Small intestine (tissue), 7 donors: Measurements from ENCODE around the gene DLX4. TPM values are rescaled to one million over a fixed set of nuclear protein-coding genes. Genes with fewer than 3 reads are reported as not detected.

Source experiments
- DNase-seq, 2 donors: peaks; one replicate each; pipeline versions ENCODE4 v3.0.0 to v3.0.0-alpha.2; 2013
- FAIRE-seq: peaks from 2 replicates; lab custom pipeline; 2012; peaks lifted over from hg19 to GRCh38; lab: Jason Lieb, UNC
- H3K27ac ChIP-seq, 3 donors: one replicate each; pipeline ENCODE4 v1.5.1; 2013; ENCODE audit warnings: low read length in 2 of 3, mild to moderate bottlenecking in 2 of 3, control low read depth in 1 of 3, inconsistent platforms in 1 of 3, low read depth in 1 of 3, moderate library complexity in 1 of 3
- H3K27me3 ChIP-seq, 3 donors: one replicate each; pipeline ENCODE4 v1.6.1; 2013; ENCODE audit warnings: low read length in 3 of 3, inconsistent platforms in 1 of 3; ENCODE audit not compliant: control insufficient read depth in 3 of 3, insufficient read depth in 3 of 3
- H3K36me3 ChIP-seq, 3 donors: one replicate each; pipeline ENCODE4 v1.6.1; 2013; ENCODE audit warnings: low read length in 3 of 3, inconsistent platforms in 1 of 3, low read depth in 1 of 3, mild to moderate bottlenecking in 1 of 3, moderate library complexity in 1 of 3; ENCODE audit not compliant: control insufficient read depth in 3 of 3, insufficient read depth in 2 of 3
- H3K4me1 ChIP-seq, 3 donors: one replicate each; pipeline ENCODE4 v1.6.1; 2013; ENCODE audit warnings: low read length in 2 of 3, inconsistent platforms in 1 of 3, low read depth in 1 of 3, mild to moderate bottlenecking in 1 of 3, moderate library complexity in 1 of 3; ENCODE audit not compliant: control insufficient read depth in 3 of 3, insufficient read depth in 2 of 3
- H3K4me3 ChIP-seq, 3 donors: one replicate each; pipeline ENCODE4 v1.5.1; 2013; ENCODE audit warnings: low read length in 3 of 3, control low read depth in 1 of 3, inconsistent platforms in 1 of 3, low read depth in 1 of 3, mild to moderate bottlenecking in 1 of 3, moderate library complexity in 1 of 3
- H3K9me3 ChIP-seq, 2 donors: one replicate each; pipeline ENCODE4 v1.6.1; 2013; ENCODE audit warnings: low read depth in 1 of 2, low read length in 1 of 2; ENCODE audit not compliant: control insufficient read depth in 2 of 2, insufficient read depth in 1 of 2
- WGBS, 3 donors: extraction: QIAGEN DNeasy Blood & Tissue Kit; methylation state at CpG; one replicate each; pipeline ENCODE4 v1.1.7; 2013; 5-methylcytosine and 5-hydroxymethylcytosine counted together
- polyA plus RNA-seq, 4 donors: library from polyadenylated mRNA; stranded (reverse) in 3 of 4; unstranded in 1 of 4; fragments of 200-250 nt in 3 of 4; fragments of 120-200 nt in 1 of 4; gene quantifications; one replicate each; pipeline versions ENCODE4 v1.2.1 to v1.2.3, GENCODE V29; 2013
- donor health status: healthy with polysubstance abuse.
- donor health status: control.
- donor health status: control.
- donor health status: Bipolar disorder and iron deficiency.
- donor health status: healthy.

DLX4 gene
- polyA plus RNA-seq, 4 donors, result 1.3 to 4.0 TPM; not detected in 2

DNA sequence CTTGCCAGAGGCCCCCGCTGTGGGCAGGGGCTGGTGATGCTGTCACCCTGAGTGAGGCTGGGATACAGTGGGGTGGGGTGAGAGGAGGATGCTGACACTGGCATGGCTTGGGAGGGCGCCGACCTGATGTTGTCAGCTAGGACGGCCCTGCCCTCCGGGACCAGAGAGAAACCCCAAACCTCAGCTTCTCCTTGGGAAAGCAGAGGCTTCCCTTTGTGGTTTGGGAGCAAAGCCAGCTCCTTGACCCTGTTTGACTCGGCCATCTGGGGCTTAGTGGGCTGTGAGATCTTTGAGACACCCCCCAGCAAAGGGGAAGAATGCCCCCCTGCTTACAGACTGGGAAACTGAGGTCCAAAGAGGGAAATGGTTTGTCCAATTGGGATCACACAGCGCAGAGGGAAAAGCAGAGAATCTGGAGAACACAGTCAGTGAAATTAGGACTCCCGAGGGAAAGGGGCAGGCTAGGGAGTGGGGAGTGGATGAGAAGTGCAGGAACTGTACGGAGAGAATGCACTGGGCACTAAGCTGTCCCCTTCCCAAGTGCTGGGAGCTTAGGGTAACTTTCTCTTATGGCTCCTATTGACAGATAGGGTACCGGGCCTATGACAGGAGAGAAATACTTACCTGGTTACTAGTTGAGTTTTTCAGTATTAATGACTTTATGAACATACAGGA lies 40.7 kb upstream of the DLX4 start:
- WGBS, 3 donors, result 56 to 62% (median 56%) methylated on average over 10 of the region's 10 CpGs
- Histone ChIP-seq H3K4me1 (peaks cover 0 to 27% (median 0%) of the 10 kb centered on the region in 3 donors), H3K4me3 (no peak overlapping the region), H3K9me3 (no peaks in the 10 kb centered on the region), H3K36me3 (no peaks in the 10 kb centered on the region), H3K27me3 (peaks cover 0 to 11% (median 3%) of the 10 kb centered on the region in 3 donors), H3K27ac (no peak overlapping the region)
- DNase-seq, result no peak
- no peak for FAIRE-seq

DNA sequence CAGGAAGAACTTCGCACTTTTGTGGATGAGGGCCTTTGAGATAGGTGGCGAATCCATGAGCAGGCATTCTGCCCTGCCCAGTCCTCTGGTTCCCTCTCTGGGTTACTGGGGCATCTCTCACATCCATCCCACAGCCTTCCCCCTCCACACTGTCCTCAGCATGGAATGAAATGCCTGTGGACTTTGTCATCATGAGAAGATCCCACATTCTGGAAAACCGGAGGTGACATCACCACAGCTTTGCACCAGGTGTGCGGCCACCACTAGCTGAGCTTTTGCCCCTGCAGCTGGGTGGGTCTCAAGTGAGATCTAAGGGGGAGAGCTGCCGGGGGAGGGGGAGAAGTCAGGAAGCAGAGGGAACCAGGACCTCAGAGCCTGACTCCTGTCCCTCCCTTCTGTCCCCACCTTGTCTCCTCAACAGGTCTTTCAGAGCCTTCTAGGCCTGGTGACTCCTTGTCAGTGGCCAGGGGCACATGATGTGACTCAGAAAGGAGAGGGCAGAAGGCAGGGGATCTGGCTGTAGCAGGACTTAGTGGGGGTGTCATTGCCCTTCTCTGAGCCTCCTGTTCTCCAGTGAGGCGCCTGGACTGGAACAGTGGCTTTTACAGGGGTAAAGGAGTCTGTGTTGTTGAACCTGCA lies 40.0 kb upstream of the DLX4 start:
- no peak for FAIRE-seq
- 47 to 75% (median 63%) methylated on average over 6 of the region's 6 CpGs for WGBS, 3 donors
- peaks cover 0 to 11% (median 3%) of the 10 kb centered on the region in 3 donors for H3K27me3 ChIP-seq

DNA sequence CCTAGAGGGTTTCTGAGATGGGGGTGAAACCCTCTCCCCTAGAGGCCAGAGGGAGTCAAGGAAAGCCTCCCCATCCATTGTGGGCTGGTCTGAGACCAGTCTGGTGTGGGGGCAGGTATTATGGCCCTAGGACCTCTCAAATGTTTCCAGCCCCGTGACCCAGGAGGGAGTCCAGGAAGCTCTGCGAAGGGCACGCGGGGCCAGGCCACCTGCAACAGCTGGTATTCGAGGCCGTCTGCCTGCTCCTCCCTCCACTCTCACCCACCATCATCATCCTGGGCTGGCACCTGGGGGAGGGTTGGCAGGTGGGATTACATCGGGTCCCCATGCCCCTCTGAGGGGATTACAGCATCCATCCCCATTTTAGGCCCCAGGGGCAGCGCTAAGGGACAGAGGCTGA lies 38.1 kb upstream of the DLX4 start:
- DNase-seq, result no peak
- WGBS, 3 donors, result 83 to 87% (median 86%) methylated on average over 8 of the region's 8 CpGs
- H3K27me3 ChIP-seq, result peaks cover 0 to 11% (median 0%) of the 10 kb centered on the region in 3 donors

More for the DNA sequence above, 40.0 kb upstream of the DLX4 start:
- no peak overlapping the region for H3K27ac ChIP-seq
- DNase-seq, result peak in 1 of 2 donors; percentile 74
- H3K9me3 ChIP-seq, result no peaks in the 10 kb centered on the region
- no peaks in the 10 kb centered on the region for H3K36me3 ChIP-seq
- H3K4me1 ChIP-seq, result peaks cover 0 to 28% (median 0%) of the 10 kb centered on the region in 3 donors
- H3K4me3 ChIP-seq, result no peak overlapping the region

DNA sequence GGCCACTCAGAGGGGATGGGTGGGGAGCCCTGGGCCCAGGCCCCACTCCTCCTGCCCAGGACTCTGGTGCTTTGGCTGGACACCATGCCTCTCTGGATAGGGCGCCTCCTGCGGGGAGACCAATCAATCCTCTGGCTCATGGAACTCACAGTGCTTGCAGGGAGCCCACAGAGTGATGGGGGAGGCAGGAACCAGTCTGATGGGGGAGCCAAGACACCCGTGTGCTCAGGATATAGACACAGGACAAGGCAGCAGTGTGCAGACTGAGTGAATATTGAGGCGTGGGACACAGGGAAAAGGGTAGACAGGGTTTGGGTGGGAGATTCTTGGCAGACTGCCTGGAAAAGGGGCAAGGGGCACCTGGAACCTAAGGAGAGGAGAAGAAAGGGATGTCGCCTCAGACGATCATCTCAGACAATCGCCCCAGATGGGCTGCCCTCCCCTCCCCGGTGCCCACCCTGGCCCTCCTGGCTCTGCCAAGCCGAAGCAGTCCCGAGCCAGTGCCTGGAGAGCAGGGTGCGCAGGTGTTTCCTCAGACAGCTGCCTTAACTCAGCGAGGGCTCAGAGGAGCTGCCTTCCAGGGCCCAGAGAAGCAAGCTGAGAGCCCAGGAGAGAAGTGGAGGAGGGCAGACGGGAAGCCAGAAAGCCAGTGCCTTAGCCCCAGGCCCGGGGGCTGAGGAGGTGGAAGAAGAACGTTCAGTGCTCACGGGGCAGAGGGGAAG lies 37.4 kb upstream of the DLX4 start:
- no peak overlapping the region for H3K27ac ChIP-seq
- DNase-seq (no peak), FAIRE-seq (no peak)
- peaks cover 0 to 11% (median 0%) of the 10 kb centered on the region in 3 donors for H3K27me3 ChIP-seq
- H3K9me3 ChIP-seq, result no peaks in the 10 kb centered on the region
- 63 to 70% (median 68%) methylated on average over 15 to 16 of the region's 16 CpGs for WGBS, 3 donors
- peaks cover 0 to 36% (median 0%) of the 10 kb centered on the region in 3 donors for H3K4me1 ChIP-seq
- no peak overlapping the region for H3K4me3 ChIP-seq
- peaks cover 0 to 2% (median 0%) of the 10 kb centered on the region in 3 donors for H3K36me3 ChIP-seq

More for the DNA sequence above, 38.1 kb upstream of the DLX4 start:
- FAIRE-seq, result no peak
- no peak overlapping the region for H3K4me3 ChIP-seq
- H3K36me3 ChIP-seq, result no peaks in the 10 kb centered on the region
- no peaks in the 10 kb centered on the region for H3K9me3 ChIP-seq
- H3K4me1 ChIP-seq, result peaks cover 0 to 35% (median 0%) of the 10 kb centered on the region in 3 donors
- H3K27ac ChIP-seq, result no peak overlapping the region

- 78 to 88% (median 83%) methylated on average over 15 to 17 of the region's 17 CpGs for WGBS, 3 donors
- peaks cover 0 to 36% (median 0%) of the 10 kb centered on the region in 3 donors for H3K4me1 ChIP-seq
- no peak overlapping the region for H3K27ac ChIP-seq
- peaks cover 0 to 2% (median 0%) of the 10 kb centered on the region in 3 donors for H3K36me3 ChIP-seq
- DNase-seq (no peak), FAIRE-seq (no peak)
- no peaks in the 10 kb centered on the region for H3K9me3 ChIP-seq
- no peak overlapping the region for H3K4me3 ChIP-seq
- peaks cover 0 to 11% (median 0%) of the 10 kb centered on the region in 3 donors for H3K27me3 ChIP-seq
Observed at GRCh38 chr17:49932138-49932723, 36.8 kb upstream of the DLX4 start.

DNA sequence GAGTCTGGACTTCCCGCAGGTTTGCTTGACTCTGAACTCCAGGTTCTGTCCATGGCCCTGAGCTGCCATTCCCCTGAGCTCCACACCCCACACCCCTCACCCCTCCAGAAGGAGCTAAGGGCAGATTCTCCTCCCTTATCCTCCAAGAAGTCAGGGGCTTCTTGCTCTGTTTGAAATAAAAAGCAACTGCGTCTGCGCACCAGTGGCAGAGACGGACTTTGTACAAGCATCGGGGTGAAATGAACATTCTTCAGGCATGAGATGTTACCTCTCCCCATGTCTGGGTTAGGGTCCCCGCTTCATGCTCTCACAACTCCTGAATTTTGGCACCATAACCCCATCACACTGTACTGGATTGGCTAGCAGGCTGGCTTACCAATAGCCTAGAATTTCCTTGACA lies 36.1 kb upstream of the DLX4 start:
- no peak overlapping the region for H3K27ac ChIP-seq
- H3K27me3 ChIP-seq, result peaks cover 0 to 11% (median 0%) of the 10 kb centered on the region in 3 donors
- FAIRE-seq, result no peak
- no peak overlapping the region for H3K4me3 ChIP-seq
- peaks cover 0 to 36% (median 0%) of the 10 kb centered on the region in 3 donors for H3K4me1 ChIP-seq
- peaks cover 0 to 2% (median 0%) of the 10 kb centered on the region in 3 donors for H3K36me3 ChIP-seq
- H3K9me3 ChIP-seq, result no peaks in the 10 kb centered on the region
- 16 to 65% (median 49%) methylated on average over 6 of the region's 6 CpGs for WGBS, 3 donors
- peak in 1 of 2 donors; percentile 74 for DNase-seq

DNA sequence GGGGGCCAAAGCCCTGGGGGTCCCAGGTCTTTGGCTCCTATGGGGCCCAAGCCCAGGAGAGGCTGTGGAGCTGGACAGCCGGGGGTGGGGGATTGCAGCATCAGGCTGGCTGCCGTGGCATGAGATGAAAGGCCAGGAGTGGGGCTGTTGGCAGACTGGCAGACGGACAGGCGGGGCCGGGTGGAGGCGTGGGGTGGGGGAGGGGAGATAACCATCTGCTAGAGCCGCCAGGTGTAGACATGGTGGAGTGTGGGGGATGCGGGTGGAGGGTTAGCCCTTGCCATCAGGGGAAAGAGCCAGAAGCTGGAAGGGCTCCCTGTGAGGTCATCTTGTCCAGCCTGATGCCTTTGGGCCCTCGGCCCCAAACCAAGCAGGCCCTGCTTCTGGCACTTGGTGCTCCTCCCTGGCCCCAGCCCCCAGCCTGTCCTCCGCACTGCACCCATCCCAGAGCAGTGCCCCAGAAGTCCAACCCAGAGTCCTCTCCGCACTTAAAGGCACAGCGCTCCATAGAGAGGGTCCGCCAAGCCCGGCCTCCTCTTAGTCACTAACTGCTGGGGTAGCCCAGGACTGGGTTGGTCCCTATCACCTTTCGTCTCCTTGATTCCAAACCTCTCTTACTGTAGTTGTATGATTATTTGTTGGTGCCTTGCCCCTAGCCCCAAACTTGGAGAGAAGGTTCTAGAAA lies 33.3 kb upstream of the DLX4 start:
- FAIRE-seq (no peak), DNase-seq (no peak)
- H3K9me3 ChIP-seq, result no peaks in the 10 kb centered on the region
- H3K36me3 ChIP-seq, result peaks cover 0 to 2% (median 0%) of the 10 kb centered on the region in 3 donors
- H3K4me3 ChIP-seq, result no peak overlapping the region
- H3K27me3 ChIP-seq, result peaks cover 0 to 8% (median 3%) of the 10 kb centered on the region in 3 donors
- peaks cover 0 to 22% (median 0%) of the 10 kb centered on the region in 3 donors for H3K4me1 ChIP-seq
- WGBS, 3 donors, result 39 to 60% (median 56%) methylated on average over 14 to 15 of the region's 15 CpGs
- H3K27ac ChIP-seq, result no peak overlapping the region
